ENCODE results near the gene TPRN.
A peak's percentile ranks its signal among the peaks of the same experiment; 100 is the strongest.

TPRN gene

DNA sequence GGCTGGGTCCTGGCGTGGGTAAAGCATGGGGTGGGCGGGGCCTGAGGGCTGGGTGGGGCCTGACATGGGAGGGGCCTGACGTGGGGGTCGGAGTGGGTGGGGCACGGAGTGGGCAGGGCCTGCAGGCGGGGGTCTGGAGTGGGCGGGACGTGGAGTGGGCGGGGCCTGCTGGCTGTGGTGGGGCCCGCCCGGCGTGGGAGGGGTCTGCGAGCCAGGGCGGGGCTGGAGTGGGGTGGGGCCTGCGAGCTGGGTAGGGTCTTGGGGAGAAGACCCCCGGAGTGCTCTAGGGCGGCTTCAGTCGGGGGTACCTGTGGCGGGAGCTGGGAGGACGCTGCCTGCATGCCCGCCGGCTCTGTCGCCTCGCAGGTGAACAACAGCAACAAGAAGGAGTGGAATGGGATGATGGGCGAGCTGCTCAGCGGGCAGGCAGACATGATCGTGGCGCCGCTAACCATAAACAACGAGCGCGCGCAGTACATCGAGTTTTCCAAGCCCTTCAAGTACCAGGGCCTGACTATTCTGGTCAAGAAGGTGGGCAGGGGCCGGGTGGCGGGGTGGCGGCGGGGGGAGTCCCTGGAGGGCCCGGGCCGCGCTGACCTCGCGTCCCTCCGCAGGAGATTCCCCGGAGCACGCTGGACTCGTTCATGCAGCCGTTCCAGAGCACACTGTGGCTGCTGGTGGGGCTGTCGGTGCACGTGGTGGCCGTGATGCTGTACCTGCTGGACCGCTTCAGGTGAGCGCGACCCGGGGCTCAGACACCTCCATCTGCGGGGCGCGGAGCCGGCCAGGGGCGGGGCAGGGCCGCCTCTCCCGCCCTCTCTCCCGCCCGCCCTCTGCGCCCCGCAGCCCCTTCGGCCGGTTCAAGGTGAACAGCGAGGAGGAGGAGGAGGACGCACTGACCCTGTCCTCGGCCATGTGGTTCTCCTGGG lies 38.7 kb downstream of the TPRN start:
- DNase-seq (ENCODE audit: low read depth in 2 of 2) = no peak

DNA sequence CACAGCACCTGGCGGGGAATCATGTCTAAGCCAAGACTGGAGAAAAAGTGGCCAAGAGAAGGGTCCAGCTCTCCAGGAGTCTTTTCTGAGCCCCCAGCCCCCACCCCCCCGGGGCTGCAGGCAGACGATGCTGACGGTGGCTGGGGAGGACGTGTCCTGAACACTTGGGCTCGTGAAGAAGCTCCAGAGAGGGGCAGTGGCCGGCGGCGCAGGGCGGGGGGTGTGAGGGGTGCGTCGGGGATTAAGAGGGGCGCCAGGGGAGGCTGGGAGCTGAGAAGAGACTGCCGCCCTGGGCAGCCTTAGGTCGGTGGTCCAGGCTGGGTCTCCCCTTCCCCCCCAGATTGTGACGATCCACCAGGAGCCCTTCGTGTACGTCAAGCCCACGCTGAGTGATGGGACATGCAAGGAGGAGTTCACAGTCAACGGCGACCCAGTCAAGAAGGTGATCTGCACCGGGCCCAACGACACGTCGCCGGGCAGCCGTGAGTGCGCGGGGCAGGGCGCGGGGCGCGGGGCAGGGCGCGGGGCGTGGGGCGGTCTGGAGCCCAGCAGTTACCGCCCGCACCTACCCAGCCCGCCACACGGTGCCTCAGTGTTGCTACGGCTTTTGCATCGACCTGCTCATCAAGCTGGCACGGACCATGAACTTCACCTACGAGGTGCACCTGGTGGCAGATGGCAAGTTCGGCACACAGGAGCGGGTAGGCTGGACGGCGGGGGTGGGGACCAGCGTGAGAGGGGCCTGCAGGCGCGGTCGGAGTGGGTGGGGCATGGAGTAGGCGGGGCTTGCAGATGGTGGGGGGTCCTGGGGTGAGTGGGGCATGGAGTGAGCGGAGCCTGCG lies 39.6 kb downstream of the TPRN start:
- DNase-seq (ENCODE audit: low read depth in 2 of 2) = no peak

DNA sequence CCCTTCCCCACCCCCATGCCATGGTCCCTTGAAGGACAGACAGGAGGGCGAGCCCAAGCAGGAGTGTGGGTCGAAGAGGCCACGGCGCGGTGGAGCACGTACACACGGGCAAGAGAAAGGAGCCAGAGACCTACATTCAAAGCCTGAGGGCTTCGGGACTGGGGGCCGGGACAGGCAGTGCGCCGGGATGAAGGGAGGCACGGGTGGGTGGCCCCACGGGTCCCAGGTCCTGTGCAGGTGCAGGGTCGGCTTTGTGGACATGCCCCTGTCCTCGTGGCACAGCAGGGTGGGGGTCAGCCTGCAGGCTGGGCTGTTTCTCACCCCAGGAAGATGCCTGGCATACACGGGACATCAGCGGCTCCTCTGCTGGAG lies 40.5 kb downstream of the TPRN start:
- no peak for DNase-seq (ENCODE audit: low read depth in 2 of 2)

GRCh38 chr9:137159105-137160053 lies 41.2 kb downstream of the TPRN start:
- DNase-seq (ENCODE audit: low read depth in 2 of 2) = no peak

DNA sequence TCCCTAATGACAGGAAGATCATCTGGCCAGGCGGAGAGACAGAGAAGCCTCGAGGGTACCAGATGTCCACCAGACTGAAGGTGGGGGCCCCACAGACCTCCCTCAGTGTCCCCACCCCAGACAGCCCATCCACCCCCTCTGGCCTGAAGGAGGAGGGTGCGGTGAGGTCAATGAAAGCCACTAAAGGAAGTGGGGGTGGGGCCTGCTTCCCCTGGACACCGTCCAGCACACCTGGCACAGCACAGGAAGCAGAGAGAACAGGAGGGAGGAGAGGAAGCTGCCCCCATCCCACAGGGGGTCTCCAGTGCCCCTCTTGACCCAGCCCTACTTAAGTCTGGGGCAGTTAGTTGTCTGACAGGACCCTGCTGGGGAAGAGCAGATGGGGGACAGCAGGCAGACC lies 41.9 kb downstream of the TPRN start:
- DNase-seq (ENCODE audit: low read depth in 2 of 2) = no peak

GRCh38 chr9:137157618-137158415 lies 42.7 kb downstream of the TPRN start:
- DNase-seq (ENCODE audit: low read depth in 2 of 2) = no peak

- peak; percentile 14 to 37 for DNase-seq (ENCODE audit: low read depth in 2 of 2)
Observed at GRCh38 chr9:137156567-137157375, 43.8 kb downstream of the TPRN start.

DNA sequence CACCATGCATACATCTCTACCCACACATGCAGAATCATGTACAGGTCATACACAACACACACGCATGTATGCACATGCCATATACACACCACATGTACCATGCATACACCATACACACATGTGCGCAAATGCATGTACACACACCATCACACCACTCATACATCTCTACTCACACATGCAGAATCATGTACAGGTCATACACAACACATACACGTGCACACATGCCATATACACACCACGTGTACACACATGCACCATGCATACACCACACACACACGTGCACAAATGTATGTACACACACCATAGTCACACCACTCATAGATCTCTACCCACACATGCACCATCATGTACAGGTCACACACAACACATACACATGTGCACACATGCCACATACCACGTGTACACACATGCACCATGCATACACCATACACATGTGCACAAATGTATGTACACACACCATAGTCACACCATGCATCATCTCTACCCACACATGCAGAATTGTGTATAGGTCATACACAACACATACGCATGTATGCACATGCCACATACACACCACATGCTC lies 47.6 kb downstream of the TPRN start:
- no peak for DNase-seq (ENCODE audit: low read depth in 2 of 2)

- DNase-seq (ENCODE audit: low read depth in 2 of 2) = no peak
Observed at GRCh38 chr9:137150617-137151457, 49.7 kb downstream of the TPRN start.

- no peak for DNase-seq (ENCODE audit: low read depth in 2 of 2)
Observed at GRCh38 chr9:137149942-137150616, 50.5 kb downstream of the TPRN start.

DNA sequence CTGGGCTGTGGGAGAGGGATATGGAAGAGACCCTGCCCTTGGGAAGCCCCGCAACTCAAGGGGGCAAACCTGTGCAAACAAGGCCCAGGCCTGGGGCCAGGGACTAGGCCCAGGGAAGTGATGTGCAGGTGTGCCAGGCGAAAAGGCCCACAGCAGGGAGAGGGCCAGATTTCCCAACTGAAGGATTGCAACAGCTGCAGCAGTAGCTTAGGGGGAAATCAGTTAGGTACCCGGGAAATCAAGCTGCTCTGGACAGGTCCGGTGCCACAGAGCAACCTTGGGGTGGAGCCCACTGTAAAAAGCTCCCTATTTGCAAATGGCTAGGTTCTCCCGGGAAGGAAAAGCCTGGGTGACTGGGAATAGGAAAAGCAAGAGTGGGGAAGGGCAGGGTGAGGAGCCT lies 51.2 kb downstream of the TPRN start:
- DNase-seq (ENCODE audit: low read depth in 2 of 2) = no peak

DNA sequence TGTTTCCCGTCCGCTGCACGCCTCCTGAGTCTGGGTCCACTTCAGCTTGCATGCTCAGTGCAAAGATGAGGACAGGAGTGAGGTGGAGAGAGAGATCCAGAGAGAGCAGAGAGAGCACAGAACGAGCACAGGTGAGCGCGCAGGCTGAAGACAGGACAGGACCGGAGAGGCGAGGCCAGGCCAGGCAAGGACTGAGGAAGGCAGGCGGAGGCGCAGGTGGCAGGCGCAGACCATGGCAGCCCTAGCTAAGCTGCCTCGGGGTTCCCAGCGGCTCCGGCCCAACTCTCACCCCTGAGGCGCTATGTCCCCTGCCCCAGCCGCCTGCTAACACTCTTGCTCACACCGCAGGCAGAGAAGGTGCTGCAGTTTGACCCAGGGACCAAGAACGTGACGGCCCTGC lies 51.9 kb downstream of the TPRN start:
- no peak for DNase-seq (ENCODE audit: low read depth in 2 of 2)

GRCh38 chr9:137148242-137148641 lies 52.3 kb downstream of the TPRN start:
- DNase-seq (ENCODE audit: low read depth in 2 of 2) = no peak

- DNase-seq (ENCODE audit: low read depth in 2 of 2) = no peak
Observed at GRCh38 chr9:137147793-137148160, 52.8 kb downstream of the TPRN start.

- no peak for DNase-seq (ENCODE audit: low read depth in 2 of 2)
Observed at GRCh38 chr9:137147091-137147792, 53.3 kb downstream of the TPRN start.

GRCh38 chr9:137146527-137146918 lies 54.0 kb downstream of the TPRN start:
- no peak for DNase-seq (ENCODE audit: low read depth in 2 of 2)

- no peak for DNase-seq (ENCODE audit: low read depth in 2 of 2)
Observed at GRCh38 chr9:137145731-137146526, 54.6 kb downstream of the TPRN start.
